GM21717 (cell line): ENCODE results near the gene TRA2A.
"Not testable (repeated sequence)": the region's sequence is repeated elsewhere in the genome, so short reads cannot be mapped to it uniquely, and the experiment has no call there.

Source experiments
- ATAC-seq: cut with Tn5 transposase; IDR thresholded peaks from one replicate; pipeline ENCODE4 v1.9.1; 2021; ENCODE audit warnings: mild to moderate bottlenecking, moderate library complexity; ENCODE audit not compliant: unreplicated experiment

The TRA2A gene

DNA sequence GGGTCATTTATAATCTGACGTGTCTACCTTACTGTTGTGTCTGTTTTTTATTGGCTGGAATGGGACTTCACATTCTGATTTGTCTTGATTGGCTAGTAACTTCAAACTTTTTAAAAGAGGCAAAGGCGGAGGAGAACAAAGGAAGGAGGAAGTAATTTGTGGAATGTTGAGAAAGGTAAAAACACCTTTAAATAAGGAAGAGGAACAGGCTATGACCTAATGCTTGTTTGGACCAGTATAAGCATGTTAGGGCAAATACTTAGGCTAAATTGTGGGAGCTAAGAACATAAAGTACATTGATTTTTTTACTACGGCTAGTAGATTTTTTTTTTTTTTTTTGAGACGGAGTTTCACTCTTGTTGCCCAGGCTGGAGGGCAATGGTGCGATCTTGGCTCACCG is 18.0 kb downstream of the TRA2A start:
- not testable (repeated sequence) for ATAC-seq

DNA sequence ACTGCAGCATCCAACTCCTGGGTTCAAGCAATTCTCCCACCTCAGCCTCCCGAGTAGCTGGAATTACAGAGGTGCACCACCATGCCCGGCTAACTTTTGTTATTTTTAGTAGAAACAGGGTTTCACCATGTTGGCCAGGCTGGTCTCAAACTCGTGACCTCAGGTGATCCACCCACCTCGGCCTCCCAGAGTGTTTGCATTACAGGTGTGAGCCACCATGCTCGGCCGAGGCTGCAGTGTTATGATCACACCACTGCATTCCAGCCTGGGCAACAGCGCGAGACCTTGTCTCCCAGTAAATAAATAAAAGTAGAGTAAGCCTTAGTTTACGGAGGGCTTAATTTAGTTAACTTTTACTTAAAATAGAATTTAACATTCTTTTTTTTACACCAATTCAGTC is 37.8 kb downstream of the TRA2A start:
- ATAC-seq = no peak

DNA sequence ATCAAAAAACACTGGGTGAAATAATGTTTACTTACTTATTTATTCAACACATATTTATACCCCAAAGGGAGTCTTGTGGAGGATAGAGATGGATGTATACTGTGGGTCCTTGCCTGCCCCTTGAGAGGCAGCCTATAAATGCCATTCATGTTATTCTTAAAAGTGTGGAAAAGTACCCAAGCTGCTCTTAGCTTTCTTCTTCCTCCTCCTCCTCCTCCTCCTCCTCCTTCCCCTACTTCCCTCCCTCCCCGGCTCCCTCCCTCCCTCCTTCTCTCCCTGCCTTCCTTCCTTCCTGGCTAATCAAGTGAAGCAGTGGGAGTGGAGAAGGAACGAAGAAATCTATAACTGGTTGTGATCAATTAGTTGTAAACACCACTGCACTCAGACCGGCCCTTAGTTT is 40.3 kb downstream of the TRA2A start:
- no peak for ATAC-seq

DNA sequence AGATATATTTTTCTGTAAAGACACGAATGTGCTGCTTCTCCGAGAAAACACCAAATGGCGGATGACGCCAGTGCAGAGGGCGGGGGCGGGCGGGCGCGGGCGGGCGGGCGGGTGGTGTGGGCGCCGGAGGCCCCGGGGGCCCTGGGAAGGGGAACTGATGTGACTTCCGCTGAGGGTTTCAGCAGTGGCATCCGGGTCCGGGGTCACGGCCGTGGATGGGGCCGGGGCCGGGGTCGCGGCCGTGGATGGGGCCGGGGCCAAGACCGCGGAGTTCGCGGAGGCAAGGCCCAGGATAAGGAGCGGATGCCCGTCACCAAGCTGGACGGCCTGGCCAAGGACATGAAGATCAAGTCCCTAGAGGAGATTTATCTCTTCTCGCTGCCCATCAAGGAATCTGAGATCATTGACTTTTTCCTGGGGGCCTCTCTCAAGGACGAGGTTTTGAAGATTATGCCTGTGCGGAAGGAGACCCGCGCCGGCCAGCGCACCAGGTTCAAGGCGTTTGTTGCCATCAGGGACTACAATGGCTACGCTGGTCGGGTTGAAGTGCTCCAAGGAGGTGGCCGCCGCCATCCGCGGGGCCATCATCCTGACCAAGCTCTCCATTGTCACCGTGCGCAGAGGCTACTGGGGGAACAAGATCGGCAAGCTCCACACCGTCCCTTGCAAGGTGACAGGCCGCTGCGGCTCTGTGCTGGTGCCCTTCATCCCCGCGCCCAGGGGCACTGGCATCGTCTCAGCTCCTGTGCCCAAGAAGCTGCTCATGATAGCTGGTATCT is 41.2 kb downstream of the TRA2A start:
- ATAC-seq = peak; percentile 81

DNA sequence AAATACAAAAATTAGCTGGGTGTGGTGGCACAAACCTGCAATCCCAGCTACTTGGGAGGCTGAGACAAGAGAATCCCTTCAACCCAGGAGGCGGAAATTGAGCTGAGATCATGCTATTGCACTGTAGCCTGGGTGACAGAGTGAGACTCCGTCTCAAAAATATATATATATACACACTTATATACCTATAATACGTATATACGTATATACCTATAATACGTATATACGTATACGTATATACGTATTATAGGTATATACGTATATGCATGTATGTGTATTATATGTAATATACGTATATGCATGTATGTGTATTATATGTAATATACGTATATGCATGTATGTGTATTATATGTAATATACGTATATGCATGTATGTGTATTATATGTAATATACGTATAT is 43.1 kb downstream of the TRA2A start:
- not testable (repeated sequence) for ATAC-seq

DNA sequence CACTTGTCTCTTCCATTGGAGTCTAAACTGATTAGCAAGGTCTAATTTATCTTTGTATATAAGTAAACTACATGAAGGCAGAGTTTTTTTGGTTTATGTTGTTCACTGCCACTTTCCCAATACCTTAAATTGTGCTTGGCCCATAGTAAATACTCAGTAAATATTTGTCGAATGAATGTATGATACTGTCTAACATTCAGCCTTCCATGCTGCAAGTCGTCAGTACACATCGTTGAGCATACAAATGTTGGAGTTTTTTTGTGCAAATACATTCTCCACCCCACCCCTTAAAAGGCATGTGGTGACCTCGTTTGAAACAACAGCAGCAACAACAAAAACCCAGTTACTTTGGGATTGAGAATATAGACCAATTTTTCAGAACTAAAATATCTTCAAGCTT is 44.1 kb downstream of the TRA2A start:
- ATAC-seq = no peak

DNA sequence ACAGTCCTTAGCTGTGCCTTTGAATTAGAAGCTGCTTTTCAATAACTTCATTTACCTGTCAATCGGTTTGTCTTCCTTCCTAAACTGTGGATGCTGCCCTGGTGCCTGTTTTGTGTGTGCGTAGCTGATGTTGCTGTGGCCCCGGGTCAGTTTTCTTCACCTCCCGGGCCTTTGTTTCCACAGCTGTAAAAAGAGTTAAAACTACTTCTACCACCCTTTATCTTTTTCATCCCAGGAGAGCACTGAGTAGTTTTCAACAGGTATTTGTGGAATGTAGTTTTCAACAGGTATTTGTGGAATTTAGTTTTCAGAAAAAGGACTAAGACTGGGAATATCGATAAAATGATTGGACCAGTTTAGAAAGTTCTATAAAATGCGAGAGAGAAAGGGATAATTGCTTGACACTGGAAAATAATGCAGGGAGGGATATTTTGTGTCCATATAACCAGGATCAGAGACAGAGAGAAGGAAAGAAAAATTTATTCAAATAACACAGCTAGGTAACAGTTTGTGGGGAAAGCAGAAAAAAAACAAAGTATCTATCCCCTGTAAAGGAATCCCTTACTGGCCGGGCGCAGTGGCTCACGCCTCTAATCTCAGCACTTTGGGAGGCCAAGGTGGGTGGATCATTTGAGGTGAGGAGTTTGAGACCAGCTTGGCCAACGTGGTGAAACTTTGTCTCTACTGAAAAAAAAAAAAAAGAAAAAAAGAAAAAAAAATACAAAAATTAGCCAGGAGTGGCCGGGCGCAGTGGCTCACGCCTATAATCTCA is 45.6 kb downstream of the TRA2A start:
- no peak for ATAC-seq

DNA sequence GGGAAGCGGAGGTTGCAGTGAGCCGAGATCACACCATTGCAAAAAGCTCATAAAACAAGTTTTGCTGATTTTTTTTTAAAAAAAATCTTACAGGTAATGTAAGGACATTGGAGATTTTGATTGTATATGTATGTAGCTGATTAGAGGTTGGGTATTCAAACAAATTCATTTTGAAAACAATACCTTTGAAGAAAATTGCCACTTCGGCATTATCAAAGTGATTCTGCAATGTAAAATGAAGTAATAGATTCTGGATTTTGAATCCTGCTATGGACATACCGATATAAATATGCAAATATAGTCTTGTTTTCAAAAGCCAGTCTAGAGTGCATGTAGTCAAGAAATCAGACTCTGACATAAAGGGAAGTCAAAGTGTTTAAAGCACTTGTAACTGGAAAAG is 49.1 kb downstream of the TRA2A start:
- ATAC-seq = no peak

DNA sequence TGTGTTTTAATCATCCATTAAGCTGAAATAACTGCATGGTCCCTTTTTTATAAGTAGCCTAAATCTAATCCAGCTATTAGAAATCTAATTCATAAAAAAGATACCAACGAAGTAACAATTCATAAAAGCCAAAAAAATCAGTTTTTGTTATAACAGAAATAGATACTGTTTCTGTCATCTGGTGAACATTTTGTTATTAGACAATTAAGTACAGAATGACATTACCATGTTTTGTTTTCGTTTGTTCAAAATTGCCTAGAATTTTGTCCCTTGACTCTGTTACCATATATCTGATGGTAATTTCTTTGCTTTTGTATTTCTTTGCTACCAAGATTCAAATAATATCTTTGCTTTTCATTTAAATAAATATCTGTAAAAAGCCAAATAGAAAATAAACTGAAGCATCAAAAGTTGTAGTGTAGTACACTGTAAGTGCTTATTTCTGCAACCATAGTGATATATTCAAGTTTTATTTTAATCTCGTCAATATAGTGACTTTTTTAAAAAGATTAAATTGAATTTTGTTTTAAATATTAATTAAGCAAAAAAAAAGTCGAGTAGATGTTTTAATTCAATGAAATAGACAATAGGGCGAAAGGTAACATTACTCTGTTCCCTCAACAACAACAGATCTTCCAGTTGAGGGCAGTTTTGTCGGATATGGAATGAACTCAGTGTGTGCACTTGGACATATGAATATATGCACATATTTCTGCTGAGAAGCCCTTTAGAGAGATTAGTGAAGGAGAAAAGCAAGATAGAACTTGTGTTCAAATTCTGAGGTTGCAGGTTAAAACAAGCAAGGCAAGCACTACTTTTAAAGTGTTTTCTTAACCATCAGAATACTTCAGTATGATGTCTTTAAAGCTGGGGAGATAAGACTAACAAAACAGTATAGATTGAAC is 53.6 kb downstream of the TRA2A start:
- no peak for ATAC-seq

DNA sequence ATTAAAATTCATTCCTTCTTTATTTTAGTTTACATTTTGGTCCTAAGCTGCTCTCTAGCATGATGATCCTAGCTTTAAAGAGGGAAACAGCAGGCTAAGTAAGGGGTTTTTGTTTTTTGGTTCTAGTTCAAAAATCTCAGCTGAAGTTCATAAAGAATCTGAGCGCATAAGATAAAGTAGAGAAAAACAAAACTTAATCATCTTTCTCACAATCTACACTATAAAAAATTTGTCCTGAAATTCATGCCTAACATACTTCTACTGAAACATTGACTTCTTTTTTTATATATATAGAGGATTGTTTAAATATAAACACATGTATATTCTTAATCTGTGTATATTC is 54.7 kb downstream of the TRA2A start:
- ATAC-seq = no peak

DNA sequence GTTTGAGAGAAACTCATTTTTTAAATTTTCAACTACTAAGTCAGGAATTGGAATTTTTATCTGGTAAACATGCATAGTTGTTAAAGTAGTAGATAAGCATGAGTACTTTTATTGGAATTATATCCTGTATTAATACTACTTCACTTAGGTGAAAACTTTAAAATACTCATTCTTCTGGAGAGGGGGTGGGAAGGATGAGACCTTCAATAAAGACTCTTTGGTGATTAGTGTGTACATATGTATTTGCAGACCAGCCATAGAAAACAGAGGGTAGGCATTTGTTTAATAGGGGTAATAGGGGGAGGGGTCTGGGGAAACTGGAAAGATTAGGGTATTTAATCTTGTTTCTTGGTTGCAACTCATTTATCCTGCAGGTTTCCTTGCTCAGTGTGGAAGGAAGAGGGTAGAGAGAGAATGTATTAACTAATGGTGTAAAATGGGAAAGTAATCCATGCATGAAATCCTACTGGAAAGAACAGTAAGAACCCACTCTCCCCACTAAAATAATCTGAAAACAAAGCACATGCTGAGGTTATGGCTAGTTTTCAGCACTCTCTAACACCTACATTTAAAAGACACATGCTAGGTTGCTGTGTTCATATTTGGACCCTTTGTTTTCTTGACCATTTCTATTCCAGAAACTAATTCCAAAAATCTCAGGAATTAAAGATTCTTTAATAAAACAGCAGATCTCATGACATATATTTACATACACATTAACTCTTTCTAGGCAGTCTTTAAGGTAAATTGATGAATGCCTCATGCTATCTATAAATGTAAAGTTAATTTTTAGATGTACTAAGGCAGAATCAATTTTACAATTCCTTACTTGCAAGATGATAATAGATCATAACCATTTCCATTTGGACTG is 55.3 kb downstream of the TRA2A start:
- ATAC-seq = no peak

DNA sequence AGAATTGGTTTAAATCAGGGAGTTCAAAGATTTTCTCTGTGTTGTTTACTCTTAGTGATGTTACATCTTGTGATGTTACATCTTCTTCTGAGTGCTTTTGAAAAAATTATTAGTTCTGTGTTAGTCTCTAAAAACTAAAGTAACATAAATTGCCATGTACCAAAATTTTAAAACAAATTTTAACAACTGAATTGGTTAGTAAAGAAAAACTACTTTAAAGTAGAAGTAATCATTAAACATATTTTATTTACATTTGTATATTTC is 56.3 kb downstream of the TRA2A start:
- ATAC-seq = no peak

DNA sequence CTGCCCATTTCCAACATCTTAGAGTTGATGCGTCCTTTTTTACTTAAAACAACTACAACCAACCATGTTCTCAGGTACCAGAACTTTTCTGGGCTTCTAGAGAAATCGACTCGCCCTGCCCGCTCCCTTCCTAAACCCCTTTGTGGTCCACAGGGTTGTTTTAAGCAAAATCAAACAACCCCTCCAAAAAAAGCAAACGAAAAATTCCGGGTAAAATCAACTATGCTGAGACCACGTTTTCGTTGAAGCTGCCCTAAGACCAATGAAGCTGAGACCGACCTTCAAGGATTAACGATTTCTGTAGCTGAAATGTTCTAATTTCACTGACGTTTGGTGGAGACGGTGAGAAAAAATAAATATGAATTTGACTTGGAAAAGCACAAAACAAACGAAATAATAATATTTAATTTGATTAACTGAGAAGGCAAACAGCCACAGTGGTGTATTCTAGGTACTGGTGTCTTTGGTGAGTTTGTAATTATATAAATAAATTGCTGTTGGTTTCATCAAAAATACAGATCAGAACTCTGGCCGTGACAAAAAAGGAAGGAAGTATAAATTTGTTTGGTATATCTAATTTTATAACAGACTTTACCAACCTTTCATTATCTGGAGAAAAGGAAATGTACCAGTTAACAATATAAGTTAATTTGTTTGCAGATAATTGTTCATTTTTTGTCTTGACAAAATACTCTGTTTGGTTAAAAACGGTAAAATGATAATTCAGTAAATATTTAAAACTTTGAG is 56.8 kb downstream of the TRA2A start:
- no peak for ATAC-seq

DNA sequence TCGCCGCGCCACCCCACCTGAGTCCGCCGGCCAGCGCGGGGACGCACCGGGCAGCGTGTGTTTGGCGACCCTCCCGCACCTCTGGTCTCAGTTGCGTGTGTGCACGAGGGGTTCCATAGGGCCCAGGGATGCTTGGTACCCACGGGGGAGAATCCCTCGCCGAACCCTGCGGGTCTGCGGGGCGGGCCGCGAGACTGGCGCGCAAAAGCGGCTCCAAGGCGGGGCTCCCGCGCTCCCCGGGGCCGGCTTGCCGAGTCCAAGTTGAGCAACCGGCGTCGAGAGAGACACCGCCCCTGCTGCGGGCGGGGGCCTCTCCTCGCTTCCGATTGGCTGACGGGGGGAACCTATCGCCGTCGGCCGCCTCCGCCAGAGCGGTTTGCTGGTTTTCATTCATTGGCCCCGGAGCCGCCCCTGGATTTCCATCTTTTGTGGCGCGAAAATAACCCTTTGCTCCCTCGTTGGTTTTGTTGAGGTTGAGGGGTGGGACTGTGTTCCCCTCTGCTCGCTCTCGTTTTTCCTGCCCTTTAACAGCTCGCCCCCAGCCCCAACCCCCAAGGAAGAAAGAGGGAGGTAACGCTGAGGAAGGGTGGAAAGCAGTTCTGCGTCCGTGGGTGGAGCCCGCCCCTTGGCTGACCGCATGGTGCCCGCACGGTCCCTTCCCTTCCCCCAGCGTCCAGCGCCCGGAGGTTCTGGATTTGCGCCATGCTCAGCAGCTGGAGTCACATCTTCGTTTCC is 57.5 kb downstream of the TRA2A start:
- ATAC-seq = peak; percentile 75

DNA sequence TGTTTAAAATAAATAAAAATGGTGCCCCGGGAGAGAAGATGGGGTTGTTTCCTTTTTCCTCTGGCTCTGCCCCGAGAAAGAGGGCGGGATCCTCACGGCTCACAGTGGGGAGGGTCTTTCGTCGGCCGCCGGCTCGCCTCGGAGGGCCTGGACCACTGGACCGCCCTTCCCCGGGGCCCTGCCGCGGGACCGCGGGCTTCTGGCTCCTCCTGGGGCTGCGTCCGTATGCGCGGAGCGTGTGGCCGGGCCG is 58.0 kb downstream of the TRA2A start:
- ATAC-seq = peak; percentile 32

DNA sequence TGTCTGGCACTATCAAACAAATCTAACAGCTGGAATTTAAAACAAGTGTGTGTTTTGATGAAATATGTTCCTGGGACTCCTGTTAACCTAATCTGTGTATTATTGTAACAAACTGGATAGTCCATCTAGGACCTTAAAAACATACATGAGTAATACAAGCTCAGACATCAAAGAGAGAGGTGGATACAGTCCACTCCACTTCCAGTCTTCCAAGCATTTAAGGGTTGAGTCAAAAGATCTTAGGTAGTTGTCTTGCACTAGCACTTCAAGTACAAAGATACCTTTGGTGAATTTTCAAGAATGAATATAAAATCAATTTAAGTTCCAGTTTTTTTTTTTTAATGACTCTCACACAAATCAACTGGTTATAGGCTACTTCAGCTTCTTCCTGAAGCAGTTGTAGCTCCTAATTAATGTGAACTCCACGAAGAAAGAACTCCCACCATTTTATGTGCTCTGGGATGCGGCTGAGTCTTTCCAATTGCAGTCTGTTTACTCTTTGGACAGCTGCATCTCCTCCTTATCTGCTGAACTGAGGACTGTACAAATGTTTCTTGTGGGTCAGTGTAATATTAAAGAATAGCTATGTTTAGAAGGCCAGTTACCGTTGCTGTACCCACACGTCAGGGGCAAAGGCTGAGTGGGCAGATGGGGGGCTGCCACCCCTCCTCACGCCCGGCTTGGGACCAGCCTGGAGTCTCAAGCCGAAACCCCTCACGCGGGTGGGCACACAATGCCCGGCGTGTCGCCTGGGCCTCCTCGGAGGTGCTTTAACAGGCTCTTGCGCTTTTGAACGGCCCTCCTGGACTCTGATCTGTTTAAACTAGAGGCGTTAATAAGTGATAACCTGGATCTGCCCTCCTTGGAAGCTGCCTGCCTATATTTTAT is 58.6 kb downstream of the TRA2A start:
- ATAC-seq = no peak

DNA sequence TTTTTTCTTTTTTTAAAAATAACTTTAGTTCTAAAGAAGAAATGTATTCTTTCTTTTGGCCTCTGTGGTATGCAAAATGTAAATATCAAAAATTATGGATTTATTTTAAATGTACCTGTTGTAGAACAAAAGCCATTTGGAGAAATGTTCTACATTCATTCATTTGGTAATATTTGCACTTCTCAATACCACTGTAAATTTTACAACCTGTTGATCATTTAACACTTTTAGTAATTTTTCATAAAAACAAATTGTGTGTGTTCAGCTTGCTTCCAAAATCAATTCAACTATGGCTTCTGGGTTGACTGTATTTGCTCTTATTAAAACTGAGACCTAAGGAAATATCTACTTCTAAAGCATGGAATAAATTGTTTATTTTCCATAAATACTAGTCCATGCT is 59.2 kb downstream of the TRA2A start:
- no peak for ATAC-seq

DNA sequence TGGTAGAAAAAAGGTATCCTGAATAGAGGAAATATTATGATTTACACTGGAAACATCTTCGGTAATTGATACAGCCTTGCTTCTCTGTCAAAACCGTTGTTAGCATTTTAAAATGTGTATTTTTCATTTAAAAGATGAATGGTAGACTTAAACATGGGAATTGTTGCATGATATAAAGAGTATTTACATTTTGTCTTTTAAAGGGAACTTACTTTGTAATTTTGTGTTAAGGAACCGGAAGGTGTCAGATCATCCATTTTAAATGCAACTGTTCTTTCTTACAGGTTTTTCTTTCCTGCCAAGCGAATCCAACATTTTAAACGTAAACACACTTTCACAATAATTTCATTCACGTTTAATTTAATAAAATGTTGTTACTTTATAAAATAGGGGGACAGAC is 59.7 kb downstream of the TRA2A start:
- ATAC-seq = no peak
